A549 (cell line): Measurements from ENCODE around the gene CARD9. TPM values are rescaled to one million over a fixed set of nuclear protein-coding genes. Genes with fewer than 3 reads are reported as not detected.

Experiments used
- ATAC-seq, 2 experiments: fragments of 200-7000 bp in 1 of 2; fragments of >200 bp in 1 of 2; cut with Nextera tagmentation in 1 of 2; cut with Tn5 transposase in 1 of 2; 3 replicates each; pipeline versions ENCODE4 v1.8.0 to v1.9.1; 2018 to 2020; ENCODE audit warnings: mild to moderate bottlenecking in 1 of 2, moderate library complexity in 1 of 2
- CTCF ChIA-PET: fragments of 300-600 bp; sonication (Branson Sonifier 250); formaldehyde crosslinking; extraction: SDS; loops from one replicate; lab custom pipeline; 2021; ENCODE audit warnings: antibody characterized with exemption, inconsistent platforms; lab: Yijun Ruan, JAX
- POLR2A ChIA-PET: fragments of 350-600 bp; formaldehyde crosslinking; extraction: SDS; loops from one replicate; lab custom pipeline; 2021; ENCODE audit warnings: antibody characterized with exemption, inconsistent platforms; lab: Yijun Ruan, JAX
- DNase-seq, 2 experiments: peaks; one replicate each; pipeline versions ENCODE4 v3.0.0 to v3.0.0-alpha.2; 2011 to 2016; ENCODE audit warnings: low read depth in 1 of 2, low spot score in 1 of 2
- FAIRE-seq: peaks from 2 replicates; lab custom pipeline; 2011; peaks lifted over from hg19 to GRCh38; lab: Jason Lieb, UNC
- H3K27ac ChIP-seq, 2 experiments: fragments of >200 bp; sonication (Bioruptor Twin); formaldehyde crosslinking; 3 replicates each; pipeline ENCODE4 v1.5.1; 2016 to 2017
- H3K4me1 ChIP-seq: fragments of >200 bp; sonication (Bioruptor Twin); formaldehyde crosslinking; 3 replicates; pipeline ENCODE4 v1.6.1; 2016
- H3K4me2 ChIP-seq: fragments of >200 bp; sonication (Bioruptor Twin); formaldehyde crosslinking; 3 replicates; pipeline ENCODE4 v1.6.1; 2016
- H3K4me3 ChIP-seq: fragments of >200 bp; sonication (Bioruptor Twin); formaldehyde crosslinking; 3 replicates; pipeline ENCODE4 v1.5.1; 2016
- H3K9me3 ChIP-seq: fragments of >200 bp; sonication (Bioruptor Twin); formaldehyde crosslinking; 3 replicates; pipeline ENCODE4 v1.6.1; 2016
- CBX8 ChIP-seq: fragments of 200-600 bp; sonication (generic); IDR thresholded peaks from 2 replicates; pipeline ENCODE4 v1.6.1; 2016
- ELK1 ChIP-seq: fragments of 150-350 bp; IDR thresholded peaks from 2 replicates; pipeline ENCODE4 v1.6.1; 2014; ENCODE audit warnings: low read depth, mild to moderate bottlenecking, low read length
- EP300 ChIP-seq, 2 experiments: fragments of >200 bp; sonication (Bioruptor Twin); formaldehyde crosslinking; IDR thresholded peaks; 2 replicates in 1 of 2; 3 replicates in 1 of 2; pipeline ENCODE4 v1.6.1; 2016 to 2017
- ESRRA ChIP-seq: fragments of 150-350 bp; IDR thresholded peaks from 2 replicates; pipeline ENCODE4 v1.6.1; 2014; ENCODE audit warnings: mild to moderate bottlenecking, low read length, borderline replicate concordance
- HEYL ChIP-seq: fragments of 250-450 bp; sonication (Bioruptor Pico); IDR thresholded peaks from 2 replicates; pipeline ENCODE4 v1.8.0; 2021; ENCODE audit warnings: mild to moderate bottlenecking, moderate library complexity
- HMGXB4 ChIP-seq: fragments of 250-450 bp; sonication (Bioruptor Pico); IDR thresholded peaks from 2 replicates; pipeline ENCODE4 v1.5.0; 2021; ENCODE audit warnings: mild to moderate bottlenecking, moderate library complexity, borderline replicate concordance
- HOXB5 ChIP-seq: fragments of 250-450 bp; sonication (Bioruptor Pico); IDR thresholded peaks from 2 replicates; pipeline ENCODE4 v1.5.0; 2020; ENCODE audit warnings: mild to moderate bottlenecking, moderate library complexity
- JUN ChIP-seq, 2 experiments: fragments of >200 bp; sonication (Bioruptor Twin); formaldehyde crosslinking; IDR thresholded peaks; 2 replicates in 1 of 2; 3 replicates in 1 of 2; pipeline ENCODE4 v1.6.1; 2016 to 2017
- JUNB ChIP-seq: fragments of >200 bp; sonication (Bioruptor Twin); formaldehyde crosslinking; IDR thresholded peaks from 2 replicates; pipeline ENCODE4 v1.6.1; 2016
- KDM1A ChIP-seq: fragments of 200-600 bp; sonication (generic); IDR thresholded peaks from 2 replicates; pipeline ENCODE4 v1.6.1; 2016; ENCODE audit warnings: low read depth, mild to moderate bottlenecking
- MAFK ChIP-seq: fragments of 450-650 bp; IDR thresholded peaks from 2 replicates; pipeline ENCODE4 v1.6.1; 2014; ENCODE audit not compliant: partially characterized antibody
- MAX ChIP-seq: IDR thresholded peaks from 2 replicates; pipeline ENCODE4 v1.6.1; 2012
- MAZ ChIP-seq: fragments of 150-350 bp; IDR thresholded peaks from 2 replicates; pipeline ENCODE4 v1.6.1; 2014; ENCODE audit warnings: antibody characterized with exemption, low read depth, low read length, borderline replicate concordance
- NPAS2 ChIP-seq: fragments of 250-450 bp; sonication (Bioruptor Pico); IDR thresholded peaks from 2 replicates; pipeline ENCODE4 v1.8.0; 2022; ENCODE audit warnings: mild to moderate bottlenecking, moderate library complexity, borderline replicate concordance
- PHF8 ChIP-seq: fragments of 200-600 bp; sonication (generic); IDR thresholded peaks from 2 replicates; pipeline ENCODE4 v1.6.1; 2016; ENCODE audit warnings: low read depth, mild to moderate bottlenecking, antibody characterized with exemption, moderate library complexity, borderline replicate concordance
- POLR2A ChIP-seq: IDR thresholded peaks from 2 replicates; pipeline ENCODE4 v1.6.1; 2012; ENCODE audit warnings: mild to moderate bottlenecking, low read length
- POLR2AphosphoS2 ChIP-seq: conservative IDR thresholded peaks from 2 replicates; pipeline ENCODE4 v1.6.1; 2012; ENCODE audit warnings: low read length, improper control_type of control experiment, inconsistent platforms
- RAD21 ChIP-seq, 2 experiments: fragments of >200 bp in 1 of 2; sonication (Bioruptor Twin) in 1 of 2; formaldehyde crosslinking in 1 of 2; IDR thresholded peaks in 1 of 2; conservative IDR thresholded peaks in 1 of 2; 2 replicates in 1 of 2; 3 replicates in 1 of 2; pipeline ENCODE4 v1.6.1; 2012 to 2018; ENCODE audit warnings: inconsistent platforms in 1 of 2
- REST ChIP-seq: fragments of 200-600 bp; sonication (generic); IDR thresholded peaks from 2 replicates; pipeline ENCODE4 v1.6.1; 2016; ENCODE audit warnings: antibody characterized with exemption, mild to moderate bottlenecking, moderate library complexity
- RNF2 ChIP-seq: fragments of 200-600 bp; sonication (generic); IDR thresholded peaks from 2 replicates; pipeline ENCODE4 v1.6.1; 2016; ENCODE audit warnings: low read depth, mild to moderate bottlenecking, antibody characterized with exemption, moderate library complexity, borderline replicate concordance
- SREBF2 ChIP-seq: fragments of 450-650 bp; IDR thresholded peaks from 2 replicates; pipeline ENCODE4 v1.6.1; 2014; ENCODE audit warnings: mild to moderate bottlenecking, moderate library complexity
- USF2 ChIP-seq: fragments of 450-650 bp; IDR thresholded peaks from 2 replicates; pipeline ENCODE4 v1.6.1; 2014; ENCODE audit warnings: antibody characterized with exemption
- ZC3H11A ChIP-seq: fragments of 450-650 bp; IDR thresholded peaks from 2 replicates; pipeline ENCODE4 v1.6.1; 2014; ENCODE audit warnings: antibody characterized with exemption, mild to moderate bottlenecking
- ZNF302 ChIP-seq: fragments of 250-450 bp; sonication (Bioruptor Pico); IDR thresholded peaks from 2 replicates; pipeline ENCODE4 v1.9.0; 2021; ENCODE audit warnings: inconsistent platforms, mild to moderate bottlenecking, moderate library complexity
- ZSCAN20 ChIP-seq: fragments of 250-450 bp; sonication (Bioruptor Pico); IDR thresholded peaks from 2 replicates; pipeline ENCODE4 v1.8.0; 2022; ENCODE audit warnings: mild to moderate bottlenecking, moderate library complexity
- WGBS: methylation state at CpG from one replicate; pipeline ENCODE4 v1.1.6; 2017; ENCODE audit errors: missing lambda C conversion rate; 5-methylcytosine and 5-hydroxymethylcytosine counted together
- polyA plus RNA-seq, 4 experiments: library from polyadenylated mRNA; depleted of rRNA in 3 of 4; stranded (reverse); fragments of >200 nt; fragmentation: RNase III in 1 of 4; extraction: RNeasy Plus Mini Kit Qiagen cat#74134 plus additional on column Dnase treatment in 1 of 4; gene quantifications; 2 replicates in 3 of 4; 3 replicates in 1 of 4; pipeline ENCODE4 v1.2.3, GENCODE V29; 2011 to 2017

Gene CARD9
- polyA plus RNA-seq, 2 of the 4 experiments (the other 2 are of a cell fraction), result 0.21 to 0.94 TPM

GRCh38 chr9:136381966-136382513 lies 8.6 kb upstream of the CARD9 start:
- Histone ChIP-seq H3K27ac (no peak overlapping the region), H3K4me3 (no peak overlapping the region), H3K9me3 (no peaks in the 10 kb centered on the region), H3K4me2 (no peak overlapping the region), H3K4me1 (no peaks in the 10 kb centered on the region)
- ChIA-PET CTCF (interaction anchor here (0.7 to 10.0 kb wide), 7 partner anchors 7 to 43 kb away, joined by 3 to 100 read pairs (median 5); partner anchors contain the start of genes DNLZ and SNAPC4), POLR2A (no interaction called here)
- FAIRE-seq, result no peak
- DNase-seq, result no peak
- 93% methylated on average over 18 of the region's 25 CpGs for WGBS
- ATAC-seq, result no peak
- no peak for TF ChIP-seq ZNF302 (CRISPR knock-in tag)
- TF ChIP-seq ZC3H11A, result no peak
- TF ChIP-seq KDM1A, result no peak
- no peak for TF ChIP-seq MAFK
- no peak for TF ChIP-seq ELK1
- TF ChIP-seq USF2, result no peak
- no peak for TF ChIP-seq POLR2A
- TF ChIP-seq HEYL (CRISPR knock-in tag), result no peak
- no peak for TF ChIP-seq SREBF2
- TF ChIP-seq MAZ, result no peak
- TF ChIP-seq JUN (IDR thresholded peaks at IDR 0.05), result no peak
- no peak for TF ChIP-seq HOXB5
- TF ChIP-seq POLR2AphosphoS2, result no peak
- no peak for TF ChIP-seq PHF8
- TF ChIP-seq EP300 (IDR thresholded peaks at IDR 0.05), result no peak
- TF ChIP-seq ESRRA, result no peak
- no peak for TF ChIP-seq RAD21 (conservative IDR thresholded peaks at IDR 0.05 in 1 of 2, IDR thresholded peaks at IDR 0.05 in 1 of 2)

GRCh38 chr9:136381311-136381710 lies 7.8 kb upstream of the CARD9 start:
- Histone ChIP-seq H3K4me1 (no peaks in the 10 kb centered on the region), H3K4me3 (no peak overlapping the region), H3K4me2 (no peak overlapping the region), H3K27ac (no peak overlapping the region)
- POLR2A ChIA-PET, result no interaction called here
- 100% methylated on average over 2 of the region's 9 CpGs for WGBS
- FAIRE-seq, result no peak
- no peak for DNase-seq
- TF ChIP-seq CBX8, result no peak
- TF ChIP-seq JUNB, result no peak
- no peak for TF ChIP-seq REST
- no peak for TF ChIP-seq ZNF302 (CRISPR knock-in tag)
- TF ChIP-seq HMGXB4 (CRISPR knock-in tag), result no peak
- TF ChIP-seq NPAS2 (CRISPR knock-in tag), result no peak
- TF ChIP-seq PHF8, result no peak
- no peak for TF ChIP-seq ZSCAN20 (CRISPR knock-in tag)
- TF ChIP-seq MAX, result no peak
- TF ChIP-seq RNF2, result no peak
- TF ChIP-seq, all 56 proteins: peak for 0
- H3K9me3 ChIP-seq, result no peaks in the 10 kb centered on the region
- no peak for ATAC-seq
- CTCF ChIA-PET, result interaction anchor here (0.9 to 10.0 kb wide), 7 partner anchors 8 to 155 kb away, joined by 3 to 100 read pairs (median 5); partner anchors contain the start of genes DNLZ and SNAPC4
